Endodermal cell (in vitro differentiated cells): Measurements from ENCODE around the gene POC1B. TPM values are rescaled to one million over a fixed set of nuclear protein-coding genes. Genes with fewer than 3 reads are reported as not detected.

Experiments used
- DNase-seq: peaks from one replicate; pipeline ENCODE4 v3.0.0-alpha.2; 2017
- H3K27ac ChIP-seq: 2 replicates; pipeline ENCODE4 v1.5.1; 2013; ENCODE audit warnings: mild to moderate bottlenecking, low read depth, low read length, moderate library complexity
- H3K27me3 ChIP-seq: 2 replicates; pipeline ENCODE4 v1.6.1; 2013; ENCODE audit warnings: mild to moderate bottlenecking, low read length, moderate library complexity; ENCODE audit not compliant: insufficient read depth, control insufficient read depth, poor library complexity, severe bottlenecking
- H3K36me3 ChIP-seq: 2 replicates; pipeline ENCODE4 v1.7.0; 2013; ENCODE audit warnings: mild to moderate bottlenecking, low read length, moderate library complexity; ENCODE audit not compliant: control insufficient read depth, insufficient read depth
- H3K4me1 ChIP-seq: one replicate; pipeline ENCODE4 v1.7.0; 2013; ENCODE audit warnings: low read length; ENCODE audit not compliant: control insufficient read depth, insufficient read depth
- H3K4me3 ChIP-seq: 2 replicates; pipeline ENCODE4 v1.5.1; 2013; ENCODE audit warnings: mild to moderate bottlenecking, low read length, moderate library complexity
- H3K9ac ChIP-seq: 2 replicates; pipeline ENCODE4 v1.6.1; 2013; ENCODE audit warnings: mild to moderate bottlenecking, low read length, moderate library complexity; ENCODE audit not compliant: poor library complexity, severe bottlenecking; ENCODE audit errors: extremely low read depth
- H3K9me3 ChIP-seq: 2 replicates; pipeline ENCODE4 v1.6.1; 2013; ENCODE audit warnings: mild to moderate bottlenecking, low read length, moderate library complexity; ENCODE audit not compliant: control insufficient read depth
- H3K27ac Mint-ChIP-seq: 2 replicates; pipeline ENCODE4 v1.8.0; 2020; ENCODE audit warnings: mixed read lengths
- H3K27me3 Mint-ChIP-seq: 2 replicates; pipeline ENCODE4 v1.8.0; 2021; ENCODE audit warnings: mild to moderate bottlenecking, mixed read lengths; ENCODE audit not compliant: insufficient read depth
- H3K36me3 Mint-ChIP-seq: 2 replicates; pipeline ENCODE4 v1.8.0; 2020; ENCODE audit warnings: low read depth, mixed read lengths
- H3K4me1 Mint-ChIP-seq: 2 replicates; pipeline ENCODE4 v1.8.0; 2020; ENCODE audit warnings: mixed read lengths
- H3K4me3 Mint-ChIP-seq: 2 replicates; pipeline ENCODE4 v1.8.0; 2020; ENCODE audit warnings: mild to moderate bottlenecking, moderate library complexity, mixed read lengths
- H3K9me3 Mint-ChIP-seq: 2 replicates; pipeline ENCODE4 v1.8.0; 2020; ENCODE audit warnings: mild to moderate bottlenecking, mixed read lengths
- CTCF ChIP-seq: fragments of 200-600 bp; sonication (generic); conservative IDR thresholded peaks from 2 replicates; pipeline ENCODE4 v1.5.0; 2021; ENCODE audit warnings: antibody characterized with exemption, mild to moderate bottlenecking
- WGBS, 2 experiments: methylation state at CpG; one replicate each; pipeline versions ENCODE4 v1.1.5 to v1.1.7; 2013; ENCODE audit warnings: missing lambda C conversion rate in 2 of 2, mixed read lengths in 1 of 2; ENCODE audit not compliant: insufficient coverage in 1 of 2, insufficient read length in 1 of 2; 5-methylcytosine and 5-hydroxymethylcytosine counted together
- total RNA-seq, 2 donors: library from RNA; stranded (reverse); fragmentation: NEBNext Ultra II Directional in 1 of 2; extraction: Animal tissue kit (Norgen Biotek cat#: 25700) in 1 of 2; gene quantifications; 2 replicates in 1 of 2; 3 replicates in 1 of 2; pipeline ENCODE4 v1.2.1, GENCODE V29; 2021

POC1B gene
- total RNA-seq, 2 donors from 2014 or later: 22.3 to 36.1 TPM

- TF ChIP-seq CTCF: no peak
- Histone ChIP-seq H3K27ac (no peak overlapping the region), H3K4me1 (no peaks in the 10 kb centered on the region), H3K36me3 (no peaks in the 10 kb centered on the region), H3K4me3 (no peak overlapping the region), H3K9ac (no peak overlapping the region), H3K9me3 (no peaks in the 10 kb centered on the region), H3K27me3 (no peaks in the 10 kb centered on the region)
- 95 to 100% methylated on average over 1 to 3 of the region's 3 CpGs for WGBS, 2 experiments
- Mint-ChIP-seq H3K27me3 (no peaks in the 10 kb centered on the region), H3K27ac (no peak overlapping the region), H3K4me1 (peaks cover 3% of the 10 kb centered on the region), H3K4me3 (no peak overlapping the region), H3K9me3 (no peaks in the 10 kb centered on the region), H3K36me3 (no peaks in the 10 kb centered on the region)
- DNase-seq: no peak
Measured at GRCh38 chr12:89393551-89394121, 132.2 kb downstream of the POC1B start.

GRCh38 chr12:89392391-89392790 is 133.5 kb downstream of the POC1B start:
- no peak overlapping the region for H3K9ac ChIP-seq
- H3K27ac ChIP-seq: no peak overlapping the region
- H3K4me3 ChIP-seq: no peak overlapping the region
- Mint-ChIP-seq H3K27ac (no peak overlapping the region), H3K36me3 (no peaks in the 10 kb centered on the region), H3K27me3 (no peaks in the 10 kb centered on the region), H3K9me3 (no peaks in the 10 kb centered on the region), H3K4me3 (no peak overlapping the region), H3K4me1 (peaks cover 3% of the 10 kb centered on the region)
- no peaks in the 10 kb centered on the region for H3K9me3 ChIP-seq
- no peaks in the 10 kb centered on the region for H3K36me3 ChIP-seq
- DNase-seq: no peak
- 92% methylated on average over 3 of the region's 3 CpGs; no CpG with 5 or more reads in 1 of the 2 experiments for WGBS, 2 experiments
- TF ChIP-seq CTCF: no peak
- H3K4me1 ChIP-seq: no peaks in the 10 kb centered on the region
- H3K27me3 ChIP-seq: no peaks in the 10 kb centered on the region

- TF ChIP-seq CTCF: no peak
- H3K27me3 Mint-ChIP-seq: no peaks in the 10 kb centered on the region
- Histone ChIP-seq H3K27ac (no peak overlapping the region), H3K4me3 (no peak overlapping the region), H3K4me1 (no peaks in the 10 kb centered on the region), H3K9me3 (no peaks in the 10 kb centered on the region), H3K9ac (no peak overlapping the region), H3K27me3 (no peaks in the 10 kb centered on the region), H3K36me3 (no peaks in the 10 kb centered on the region)
- peaks cover 3% of the 10 kb centered on the region for H3K4me1 Mint-ChIP-seq
- H3K27ac Mint-ChIP-seq: no peak overlapping the region
- WGBS, 2 experiments: 88 to 92% methylated on average over 4 to 6 of the region's 6 CpGs
- no peak for DNase-seq
- H3K4me3 Mint-ChIP-seq: no peak overlapping the region
- H3K36me3 Mint-ChIP-seq: no peaks in the 10 kb centered on the region
- H3K9me3 Mint-ChIP-seq: no peaks in the 10 kb centered on the region
Measured at GRCh38 chr12:89391726-89392336, 134.0 kb downstream of the POC1B start.
